Upper lobe of left lung (tissue), 4 donors: ENCODE data around the gene FAM13A.

ENCODE experiments used
- EP300 ChIP-seq, 4 donors: sonication (generic); formaldehyde crosslinking; IDR thresholded peaks; one replicate each; pipeline ENCODE4 v1.5.1; 2017; ENCODE audit warnings: antibody characterized with exemption in 4 of 4, control low read depth in 2 of 4
- POLR2A ChIP-seq, 4 donors: fragments of 450-650 bp; IDR thresholded peaks; one replicate each; pipeline ENCODE4 v1.5.1; 2016 to 2017; ENCODE audit warnings: antibody characterized with exemption in 4 of 4, mild to moderate bottlenecking in 2 of 4
- POLR2AphosphoS5 ChIP-seq, 2 donors: sonication (generic); formaldehyde crosslinking; IDR thresholded peaks; one replicate each; pipeline ENCODE4 v1.5.1; 2017; ENCODE audit warnings: antibody characterized with exemption in 2 of 2
- TF ChIP-seq, protein P1 (sequence below), 6 experiments: fragments of 450-650 bp in 4 of 6; fragments of 200-600 bp in 2 of 6; sonication (generic) in 2 of 6; IDR thresholded peaks; one replicate each; pipeline ENCODE4 v1.5.1; 2016 to 2019; ENCODE audit warnings: antibody characterized with exemption in 6 of 6

DNA sequence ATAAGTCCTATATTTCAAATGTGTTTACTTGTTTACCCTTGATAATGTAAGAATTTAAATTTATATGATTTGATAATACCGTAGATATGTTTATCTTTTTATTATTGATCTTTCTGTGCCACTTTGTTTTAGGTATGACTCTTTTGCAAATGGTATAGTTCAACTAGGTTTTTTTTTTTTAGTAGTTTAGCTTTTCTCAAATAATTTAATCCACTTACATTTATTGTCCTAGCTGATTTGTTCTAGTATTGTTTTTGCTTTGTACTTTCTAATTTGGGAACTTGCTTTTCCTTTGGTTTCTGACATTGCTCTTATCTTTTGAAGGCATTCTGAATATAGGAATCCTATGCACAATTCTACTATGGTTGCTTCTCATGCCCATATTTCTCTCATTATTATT, 260.4 kb downstream of the FAM13A start:
- TF ChIP-seq, protein P1, sequence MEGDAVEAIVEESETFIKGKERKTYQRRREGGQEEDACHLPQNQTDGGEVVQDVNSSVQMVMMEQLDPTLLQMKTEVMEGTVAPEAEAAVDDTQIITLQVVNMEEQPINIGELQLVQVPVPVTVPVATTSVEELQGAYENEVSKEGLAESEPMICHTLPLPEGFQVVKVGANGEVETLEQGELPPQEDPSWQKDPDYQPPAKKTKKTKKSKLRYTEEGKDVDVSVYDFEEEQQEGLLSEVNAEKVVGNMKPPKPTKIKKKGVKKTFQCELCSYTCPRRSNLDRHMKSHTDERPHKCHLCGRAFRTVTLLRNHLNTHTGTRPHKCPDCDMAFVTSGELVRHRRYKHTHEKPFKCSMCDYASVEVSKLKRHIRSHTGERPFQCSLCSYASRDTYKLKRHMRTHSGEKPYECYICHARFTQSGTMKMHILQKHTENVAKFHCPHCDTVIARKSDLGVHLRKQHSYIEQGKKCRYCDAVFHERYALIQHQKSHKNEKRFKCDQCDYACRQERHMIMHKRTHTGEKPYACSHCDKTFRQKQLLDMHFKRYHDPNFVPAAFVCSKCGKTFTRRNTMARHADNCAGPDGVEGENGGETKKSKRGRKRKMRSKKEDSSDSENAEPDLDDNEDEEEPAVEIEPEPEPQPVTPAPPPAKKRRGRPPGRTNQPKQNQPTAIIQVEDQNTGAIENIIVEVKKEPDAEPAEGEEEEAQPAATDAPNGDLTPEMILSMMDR (IDR thresholded peaks at IDR 0.05) = no peak
- TF ChIP-seq POLR2AphosphoS5 (IDR thresholded peaks at IDR 0.05) (no peak), POLR2A (IDR thresholded peaks at IDR 0.05) (no peak), EP300 (IDR thresholded peaks at IDR 0.05) (no peak)
